Measurements from ENCODE around the gene MICAL2. TPM values are rescaled to one million over a fixed set of nuclear protein-coding genes. Genes with fewer than 3 reads are reported as not detected.

Gene MICAL2
- total and polyA plus RNA-seq, 2 donors: 17.3 to 26.8 TPM

DNA sequence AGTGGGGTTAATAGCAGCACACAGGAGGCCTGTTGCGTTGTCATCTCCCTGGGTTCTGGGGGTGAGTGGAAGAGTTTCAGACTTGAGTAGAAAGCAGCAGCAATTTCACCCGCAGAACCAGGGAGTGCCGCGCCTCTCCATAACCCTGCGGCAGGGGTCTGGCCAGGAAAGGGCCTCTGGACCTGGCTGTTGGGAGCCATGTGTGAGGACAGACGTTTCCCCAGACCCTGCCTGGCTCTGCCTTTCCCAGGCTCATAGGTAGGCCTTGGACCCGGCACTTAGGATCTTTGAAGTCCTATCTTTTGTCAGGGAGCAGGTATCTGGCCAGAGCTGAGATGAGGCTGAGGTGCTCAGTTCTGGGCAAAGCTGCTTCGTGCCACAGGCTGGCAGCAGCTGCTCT is 160.4 kb downstream of the MICAL2 start:
- WGBS: 91% methylated on average over 8 of the region's 8 CpGs
- H3K4me1 ChIP-seq (ENCODE audit: control insufficient read depth in 2 of 2, insufficient read depth in 2 of 2, low read length in 2 of 2): no peaks in the 10 kb centered on the region

DNA sequence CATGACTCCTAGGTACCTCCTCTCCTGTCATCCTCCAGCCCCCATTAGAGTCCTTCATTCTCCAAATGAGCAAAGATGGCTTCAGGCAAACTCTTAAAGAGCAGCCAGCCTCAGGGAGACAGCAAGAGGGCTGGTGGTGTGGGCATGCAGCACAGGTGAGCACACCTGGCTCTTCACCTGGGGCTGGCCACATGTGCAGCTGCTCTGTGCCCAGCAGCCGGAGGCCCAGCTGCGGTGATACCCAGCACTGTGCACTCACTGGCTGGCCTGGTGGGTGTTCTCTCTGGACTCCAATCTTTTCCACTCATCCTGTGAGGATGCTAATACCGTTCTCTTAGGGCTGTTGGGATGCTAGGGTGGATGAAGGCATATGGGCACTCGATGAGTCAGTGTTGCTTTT is 160.9 kb downstream of the MICAL2 start:
- Histone ChIP-seq H3K4me1 (ENCODE audit: control insufficient read depth in 2 of 2, insufficient read depth in 2 of 2, low read length in 2 of 2) (no peaks in the 10 kb centered on the region), H3K36me3 (ENCODE audit: control insufficient read depth in 2 of 2, insufficient read depth in 2 of 2, low read length in 1 of 2) (no peaks in the 10 kb centered on the region), H3K4me3 (ENCODE audit: low read length in 2 of 2) (no peak overlapping the region), H3K27me3 (ENCODE audit: control insufficient read depth in 2 of 2, insufficient read depth in 1 of 2, low read length in 1 of 2) (no peaks in the 10 kb centered on the region), H3K9me3 (ENCODE audit: control insufficient read depth in 2 of 2, insufficient read depth in 1 of 2, low read length in 1 of 2) (no peaks in the 10 kb centered on the region), H3K27ac (ENCODE audit: low read depth in 1 of 2, low read length in 1 of 2) (no peak overlapping the region)
- DNase-seq (ENCODE audit: low read depth in 6 of 9, low spot score in 9 of 9): no peak
- WGBS: 75% methylated on average over 4 of the region's 4 CpGs

More for the DNA sequence above, 160.4 kb downstream of the MICAL2 start:
- no peaks in the 10 kb centered on the region for H3K9me3 ChIP-seq (ENCODE audit: control insufficient read depth in 2 of 2, insufficient read depth in 1 of 2, low read length in 1 of 2)
- H3K27me3 ChIP-seq (ENCODE audit: control insufficient read depth in 2 of 2, insufficient read depth in 1 of 2, low read length in 1 of 2): no peaks in the 10 kb centered on the region
- H3K4me3 ChIP-seq (ENCODE audit: low read length in 2 of 2): no peak overlapping the region
- H3K27ac ChIP-seq (ENCODE audit: low read depth in 1 of 2, low read length in 1 of 2): no peak overlapping the region
- H3K36me3 ChIP-seq (ENCODE audit: control insufficient read depth in 2 of 2, insufficient read depth in 2 of 2, low read length in 1 of 2): no peaks in the 10 kb centered on the region
- no peak for DNase-seq (ENCODE audit: low read depth in 6 of 9, low spot score in 9 of 9)

DNA sequence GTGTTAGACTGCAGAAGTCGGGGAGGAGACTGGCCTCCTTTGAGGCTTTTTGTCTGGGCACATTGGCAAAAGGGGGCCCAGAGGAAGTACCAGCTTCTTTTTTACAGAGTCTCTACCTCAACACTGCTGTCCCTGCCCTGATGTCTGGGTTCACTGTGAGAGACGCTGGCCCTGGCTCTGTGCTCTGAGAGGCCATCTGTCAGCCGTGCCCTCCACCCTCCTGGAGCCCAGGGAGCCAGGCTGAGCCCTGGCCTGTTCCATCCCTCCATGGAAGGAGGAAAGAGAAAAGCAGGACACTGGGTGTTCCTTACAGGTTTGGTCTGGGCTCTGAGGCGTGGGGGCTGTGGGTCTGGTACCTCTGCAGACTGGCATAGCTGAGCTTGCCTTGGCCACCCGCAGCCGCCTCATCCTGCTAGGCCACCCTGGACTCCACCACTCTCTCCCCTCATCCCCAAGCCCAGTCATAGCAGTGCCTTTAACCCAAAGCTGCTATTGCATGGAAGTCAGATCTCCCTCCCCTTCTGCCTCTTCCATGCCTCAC is 161.5 kb downstream of the MICAL2 start:
- Histone ChIP-seq H3K36me3 (ENCODE audit: control insufficient read depth in 2 of 2, insufficient read depth in 2 of 2, low read length in 1 of 2) (no peaks in the 10 kb centered on the region), H3K27ac (ENCODE audit: low read depth in 1 of 2, low read length in 1 of 2) (no peak overlapping the region), H3K27me3 (ENCODE audit: control insufficient read depth in 2 of 2, insufficient read depth in 1 of 2, low read length in 1 of 2) (no peaks in the 10 kb centered on the region), H3K4me3 (ENCODE audit: low read length in 2 of 2) (no peak overlapping the region), H3K4me1 (ENCODE audit: control insufficient read depth in 2 of 2, insufficient read depth in 2 of 2, low read length in 2 of 2) (no peaks in the 10 kb centered on the region), H3K9me3 (ENCODE audit: control insufficient read depth in 2 of 2, insufficient read depth in 1 of 2, low read length in 1 of 2) (no peaks in the 10 kb centered on the region)
- DNase-seq (ENCODE audit: low read depth in 6 of 9, low spot score in 9 of 9): no peak
- WGBS: over 99% methylated on average over 6 of the region's 6 CpGs

DNA sequence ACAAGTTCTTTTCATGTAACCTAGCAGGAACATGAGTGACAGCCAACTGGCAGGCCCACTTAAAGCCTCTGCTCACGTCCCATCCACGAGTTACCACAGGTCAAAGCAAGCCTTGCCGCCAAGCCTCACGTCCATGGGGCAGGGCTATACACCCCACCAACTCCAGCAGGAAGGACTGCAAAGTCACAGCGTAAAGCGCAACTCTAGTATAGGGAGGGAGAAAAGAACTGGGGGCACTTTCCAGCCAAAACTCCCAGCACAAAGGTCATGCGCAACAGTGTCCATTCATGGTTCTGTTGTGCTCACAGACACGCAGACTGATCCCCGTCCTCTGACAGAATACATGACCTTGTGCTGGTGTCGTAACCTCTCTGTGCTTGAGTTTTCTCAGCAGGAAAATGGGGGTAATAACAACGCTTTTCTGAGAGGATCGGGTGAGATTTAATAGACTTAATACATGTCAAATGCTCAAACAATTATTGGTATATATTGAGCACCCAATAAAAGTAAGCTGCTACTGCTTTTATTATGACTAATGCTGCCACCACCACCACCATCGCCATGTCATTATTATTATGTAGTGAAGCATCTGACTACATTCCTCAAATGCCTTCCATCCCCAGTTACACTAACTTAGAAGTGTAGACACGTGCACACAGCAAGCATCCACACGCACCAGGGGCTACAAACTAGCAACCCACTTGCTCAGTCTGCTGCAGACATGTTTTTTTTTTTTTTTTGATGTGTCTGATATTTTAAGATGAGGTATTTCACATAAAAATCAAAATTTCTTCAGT is 162.6 kb downstream of the MICAL2 start:
- WGBS: 96% methylated on average over 15 of the region's 15 CpGs
- H3K4me3 ChIP-seq (ENCODE audit: low read length in 2 of 2): no peak overlapping the region
- no peaks in the 10 kb centered on the region for H3K4me1 ChIP-seq (ENCODE audit: control insufficient read depth in 2 of 2, insufficient read depth in 2 of 2, low read length in 2 of 2)
- DNase-seq (ENCODE audit: low read depth in 6 of 9, low spot score in 9 of 9): no peak
- no peaks in the 10 kb centered on the region for H3K9me3 ChIP-seq (ENCODE audit: control insufficient read depth in 2 of 2, insufficient read depth in 1 of 2, low read length in 1 of 2)
- H3K27ac ChIP-seq (ENCODE audit: low read depth in 1 of 2, low read length in 1 of 2): no peak overlapping the region
- no peaks in the 10 kb centered on the region for H3K27me3 ChIP-seq (ENCODE audit: control insufficient read depth in 2 of 2, insufficient read depth in 1 of 2, low read length in 1 of 2)
- no peaks in the 10 kb centered on the region for H3K36me3 ChIP-seq (ENCODE audit: control insufficient read depth in 2 of 2, insufficient read depth in 2 of 2, low read length in 1 of 2)

DNA sequence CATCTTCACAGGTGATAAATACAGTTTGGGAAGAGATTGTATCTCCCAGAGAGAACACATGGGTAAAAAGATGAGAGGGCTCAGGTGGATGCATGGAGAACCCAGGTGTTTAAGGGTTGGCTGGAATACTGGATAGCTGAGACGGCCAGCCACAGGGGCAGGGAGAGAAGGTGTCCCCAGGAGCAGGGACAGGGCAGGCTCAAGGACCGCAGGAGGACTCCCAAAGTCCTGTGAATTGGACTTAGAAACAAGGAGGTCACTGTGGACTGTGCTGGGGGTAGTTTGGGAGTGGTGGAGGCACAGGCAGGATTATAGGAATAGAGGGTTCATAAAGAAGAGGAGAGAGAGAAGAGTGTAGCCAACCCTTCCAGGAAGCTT is 163.2 kb downstream of the MICAL2 start:
- H3K4me1 ChIP-seq (ENCODE audit: control insufficient read depth in 2 of 2, insufficient read depth in 2 of 2, low read length in 2 of 2): no peaks in the 10 kb centered on the region
- 90% methylated on average over 2 of the region's 2 CpGs for WGBS
- DNase-seq (ENCODE audit: low read depth in 6 of 9, low spot score in 9 of 9): no peak

DNA sequence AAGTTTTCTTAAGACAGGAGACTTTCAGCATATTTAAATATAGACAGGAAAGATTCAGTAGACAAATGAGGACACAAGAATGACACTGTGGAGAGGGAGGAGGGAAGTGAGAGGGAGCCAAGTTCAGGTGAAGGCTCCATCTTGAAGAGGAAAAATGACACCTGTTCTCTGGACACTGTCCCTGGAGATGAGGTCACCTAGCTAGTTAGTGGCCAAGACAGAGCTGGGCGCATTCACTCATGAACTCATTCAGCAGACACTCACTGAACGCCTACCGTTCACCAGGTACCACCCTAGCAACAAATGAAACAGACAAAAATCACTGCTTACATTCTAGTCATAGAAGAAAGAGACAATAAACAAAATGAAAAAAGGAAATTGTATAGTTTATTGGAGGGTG is 163.7 kb downstream of the MICAL2 start:
- H3K27me3 ChIP-seq (ENCODE audit: control insufficient read depth in 2 of 2, insufficient read depth in 1 of 2, low read length in 1 of 2): no peaks in the 10 kb centered on the region
- DNase-seq (ENCODE audit: low read depth in 6 of 9, low spot score in 9 of 9): no peak
- no peak overlapping the region for H3K4me3 ChIP-seq (ENCODE audit: low read length in 2 of 2)
- 98% methylated on average over 3 of the region's 3 CpGs for WGBS
- H3K27ac ChIP-seq (ENCODE audit: low read depth in 1 of 2, low read length in 1 of 2): no peak overlapping the region
- no peaks in the 10 kb centered on the region for H3K36me3 ChIP-seq (ENCODE audit: control insufficient read depth in 2 of 2, insufficient read depth in 2 of 2, low read length in 1 of 2)
- H3K4me1 ChIP-seq (ENCODE audit: control insufficient read depth in 2 of 2, insufficient read depth in 2 of 2, low read length in 2 of 2): no peaks in the 10 kb centered on the region
- no peaks in the 10 kb centered on the region for H3K9me3 ChIP-seq (ENCODE audit: control insufficient read depth in 2 of 2, insufficient read depth in 1 of 2, low read length in 1 of 2)

More for the DNA sequence above, 163.2 kb downstream of the MICAL2 start:
- no peaks in the 10 kb centered on the region for H3K27me3 ChIP-seq (ENCODE audit: control insufficient read depth in 2 of 2, insufficient read depth in 1 of 2, low read length in 1 of 2)
- H3K9me3 ChIP-seq (ENCODE audit: control insufficient read depth in 2 of 2, insufficient read depth in 1 of 2, low read length in 1 of 2): no peaks in the 10 kb centered on the region
- no peaks in the 10 kb centered on the region for H3K36me3 ChIP-seq (ENCODE audit: control insufficient read depth in 2 of 2, insufficient read depth in 2 of 2, low read length in 1 of 2)
- H3K27ac ChIP-seq (ENCODE audit: low read depth in 1 of 2, low read length in 1 of 2): no peak overlapping the region
- no peak overlapping the region for H3K4me3 ChIP-seq (ENCODE audit: low read length in 2 of 2)

DNA sequence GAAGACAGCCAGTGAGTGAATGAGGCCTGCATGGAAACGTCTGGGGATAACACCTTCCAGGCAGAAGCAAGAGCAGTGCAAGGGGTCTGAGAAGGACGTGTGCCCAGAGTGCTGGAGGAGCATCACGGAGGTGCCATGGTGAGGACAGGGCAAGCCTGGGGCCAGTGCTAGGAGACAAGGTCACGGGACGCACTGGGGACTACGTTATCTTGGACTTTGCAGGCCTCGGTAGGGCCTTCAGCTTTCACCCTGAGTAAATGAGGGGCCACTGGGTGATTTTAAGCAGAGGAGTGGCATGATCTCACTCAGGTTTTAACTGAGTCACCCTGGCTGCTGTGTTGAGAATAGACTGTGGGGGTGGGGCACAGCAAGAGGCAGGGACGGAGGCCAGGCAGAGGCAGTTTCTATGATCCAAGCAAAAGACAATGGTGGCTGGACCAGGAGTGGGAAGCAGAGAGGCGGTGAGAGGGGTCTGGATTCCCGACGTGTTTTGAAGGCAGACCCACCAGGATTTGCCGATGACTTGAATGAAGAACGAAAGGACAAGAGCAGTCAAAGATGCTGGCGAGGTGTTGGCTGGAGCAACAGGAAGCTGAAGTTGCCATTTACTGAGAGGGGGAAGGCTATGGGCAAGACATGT is 164.3 kb downstream of the MICAL2 start:
- DNase-seq (ENCODE audit: low read depth in 6 of 9, low spot score in 9 of 9): no peak
- H3K4me3 ChIP-seq (ENCODE audit: low read length in 2 of 2): no peak overlapping the region
- H3K27ac ChIP-seq (ENCODE audit: low read depth in 1 of 2, low read length in 1 of 2): no peak overlapping the region
- H3K4me1 ChIP-seq (ENCODE audit: control insufficient read depth in 2 of 2, insufficient read depth in 2 of 2, low read length in 2 of 2): no peaks in the 10 kb centered on the region
- no peaks in the 10 kb centered on the region for H3K9me3 ChIP-seq (ENCODE audit: control insufficient read depth in 2 of 2, insufficient read depth in 1 of 2, low read length in 1 of 2)
- H3K36me3 ChIP-seq (ENCODE audit: control insufficient read depth in 2 of 2, insufficient read depth in 2 of 2, low read length in 1 of 2): no peaks in the 10 kb centered on the region
- WGBS: 97% methylated on average over 14 of the region's 14 CpGs
- H3K27me3 ChIP-seq (ENCODE audit: control insufficient read depth in 2 of 2, insufficient read depth in 1 of 2, low read length in 1 of 2): no peaks in the 10 kb centered on the region

DNA sequence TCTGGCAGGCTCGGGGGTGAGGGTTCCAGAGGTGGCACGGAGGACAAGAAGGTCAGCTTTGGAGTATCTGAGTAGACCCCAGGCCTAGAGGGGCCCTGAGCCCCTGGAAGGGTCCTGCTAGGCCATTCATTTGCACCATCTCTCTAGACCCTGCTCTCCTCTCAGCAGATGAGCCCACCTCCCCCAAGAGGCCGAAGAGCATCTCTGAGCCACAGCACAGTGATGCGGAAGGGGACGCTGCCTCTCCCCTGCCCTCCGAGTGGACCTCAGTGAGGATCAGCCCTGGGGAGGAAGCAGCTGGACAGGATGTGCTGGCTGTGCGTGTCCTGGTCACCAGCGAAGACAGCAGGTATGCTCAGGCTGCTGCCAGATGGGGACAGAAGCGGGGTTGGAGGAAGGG is 165.4 kb downstream of the MICAL2 start:
- no peaks in the 10 kb centered on the region for H3K36me3 ChIP-seq (ENCODE audit: control insufficient read depth in 2 of 2, insufficient read depth in 2 of 2, low read length in 1 of 2)
- peaks cover 0 to 1% of the 10 kb centered on the region in 2 donors for H3K4me1 ChIP-seq (ENCODE audit: control insufficient read depth in 2 of 2, insufficient read depth in 2 of 2, low read length in 2 of 2)
- H3K9me3 ChIP-seq (ENCODE audit: control insufficient read depth in 2 of 2, insufficient read depth in 1 of 2, low read length in 1 of 2): no peaks in the 10 kb centered on the region
- H3K4me3 ChIP-seq (ENCODE audit: low read length in 2 of 2): no peak overlapping the region
- no peak for DNase-seq (ENCODE audit: low read depth in 6 of 9, low spot score in 9 of 9)
- H3K27me3 ChIP-seq (ENCODE audit: control insufficient read depth in 2 of 2, insufficient read depth in 1 of 2, low read length in 1 of 2): peaks cover 0 to 2% of the 10 kb centered on the region in 2 donors
- 97% methylated on average over 9 of the region's 9 CpGs for WGBS
- H3K27ac ChIP-seq (ENCODE audit: low read depth in 1 of 2, low read length in 1 of 2): no peak overlapping the region

DNA sequence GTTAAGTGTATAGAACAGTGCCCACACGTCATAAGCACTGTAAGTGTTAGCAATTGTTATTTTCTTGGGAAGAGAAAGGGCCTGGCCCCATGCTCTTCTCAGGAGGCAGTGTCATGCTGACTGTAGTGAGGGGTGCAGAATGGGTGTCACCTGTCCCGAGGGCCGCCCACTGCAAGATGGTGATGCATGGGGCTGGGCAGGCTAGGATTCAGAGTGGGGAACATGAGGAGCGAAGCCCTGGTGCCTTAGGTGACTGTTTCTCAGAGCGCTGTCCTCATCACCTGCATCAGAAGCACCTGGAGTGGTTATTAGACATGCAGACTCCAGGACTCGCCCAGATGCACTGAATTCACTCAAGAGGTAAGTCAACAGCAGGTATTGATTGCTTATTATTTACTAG is 166.0 kb downstream of the MICAL2 start:
- Histone ChIP-seq H3K4me3 (ENCODE audit: low read length in 2 of 2) (no peak overlapping the region), H3K9me3 (ENCODE audit: control insufficient read depth in 2 of 2, insufficient read depth in 1 of 2, low read length in 1 of 2) (no peaks in the 10 kb centered on the region), H3K36me3 (ENCODE audit: control insufficient read depth in 2 of 2, insufficient read depth in 2 of 2, low read length in 1 of 2) (no peaks in the 10 kb centered on the region), H3K4me1 (ENCODE audit: control insufficient read depth in 2 of 2, insufficient read depth in 2 of 2, low read length in 2 of 2) (peaks cover 0 to 7% of the 10 kb centered on the region in 2 donors), H3K27ac (ENCODE audit: low read depth in 1 of 2, low read length in 1 of 2) (no peak overlapping the region), H3K27me3 (ENCODE audit: control insufficient read depth in 2 of 2, insufficient read depth in 1 of 2, low read length in 1 of 2) (peaks cover 0 to 2% of the 10 kb centered on the region in 2 donors)
- DNase-seq (ENCODE audit: low read depth in 6 of 9, low spot score in 9 of 9): no peak
- 95% methylated on average over 6 of the region's 6 CpGs for WGBS

All from thymus (tissue), 11 donors.